Activated T-cell treated with anti-CD3 and anti-CD28 coated beads for 1 hour (primary cell): Measurements from ENCODE around the gene SYNM.
"Not testable (repeated sequence)": the region's sequence is repeated elsewhere in the genome, so short reads cannot be mapped to it uniquely, and the experiment has no call there.

ENCODE experiments used
- DNase-seq: peaks from one replicate; pipeline ENCODE4 v3.0.0-alpha.2; 2020; ENCODE audit warnings: low read depth

The SYNM gene

DNA sequence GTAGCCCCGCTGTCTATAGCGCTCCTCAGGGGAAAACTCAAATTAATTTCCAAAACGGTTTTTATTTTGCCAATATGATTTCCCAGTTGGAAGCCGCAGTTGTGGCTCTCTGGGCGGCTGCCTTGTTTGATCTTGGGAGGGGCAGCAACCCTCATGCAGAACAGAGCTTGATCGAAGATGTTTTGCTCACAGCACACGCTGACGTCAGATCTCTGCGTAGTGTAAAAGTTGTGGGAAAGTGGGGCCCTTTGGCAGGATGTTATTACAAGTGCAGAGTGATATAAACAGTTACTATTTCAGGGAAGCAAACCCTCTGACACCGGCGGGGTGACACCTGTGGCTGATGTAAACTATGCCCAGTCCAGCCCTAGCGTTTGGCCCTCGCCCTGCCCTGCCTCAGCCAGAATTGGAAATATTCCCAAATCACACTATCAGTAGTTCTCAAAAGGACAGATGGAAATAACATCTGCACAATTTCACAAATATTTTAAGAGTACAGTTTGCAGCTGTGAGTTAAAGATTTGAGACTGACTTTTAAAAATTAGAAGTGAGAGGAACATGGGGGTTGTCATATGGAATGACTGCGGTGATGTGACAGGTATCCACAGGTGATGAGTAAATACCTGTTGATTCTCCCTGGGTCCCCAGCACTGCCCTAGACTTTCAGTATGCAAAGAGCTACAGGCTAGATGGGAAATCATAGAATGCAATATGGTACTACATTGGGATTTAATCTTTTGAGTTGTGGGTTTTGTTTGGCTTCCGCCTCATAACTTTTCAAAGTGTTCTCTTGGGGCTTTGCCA is 1.7 kb downstream of the SYNM start:
- no peak for DNase-seq

DNA sequence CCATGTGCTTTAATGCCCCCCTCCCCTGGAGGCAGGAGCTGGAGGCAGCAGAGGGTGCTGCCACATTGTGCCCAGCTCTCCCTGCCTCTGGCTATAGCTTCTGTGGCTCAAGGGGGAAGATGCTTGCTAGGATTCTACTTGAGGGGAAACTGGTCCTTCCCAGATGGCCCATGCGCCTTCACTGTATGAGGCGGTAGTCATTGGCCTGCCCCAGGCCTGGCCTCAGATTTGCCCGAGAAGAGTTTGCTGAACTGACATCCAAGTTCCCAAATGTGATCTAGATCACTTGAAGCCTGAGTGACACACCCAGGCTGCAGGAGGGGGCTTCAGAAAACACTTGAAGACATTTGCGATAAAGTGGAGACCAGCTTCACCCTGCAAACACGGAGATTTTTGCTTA is 4.1 kb downstream of the SYNM start:
- no peak for DNase-seq

DNA sequence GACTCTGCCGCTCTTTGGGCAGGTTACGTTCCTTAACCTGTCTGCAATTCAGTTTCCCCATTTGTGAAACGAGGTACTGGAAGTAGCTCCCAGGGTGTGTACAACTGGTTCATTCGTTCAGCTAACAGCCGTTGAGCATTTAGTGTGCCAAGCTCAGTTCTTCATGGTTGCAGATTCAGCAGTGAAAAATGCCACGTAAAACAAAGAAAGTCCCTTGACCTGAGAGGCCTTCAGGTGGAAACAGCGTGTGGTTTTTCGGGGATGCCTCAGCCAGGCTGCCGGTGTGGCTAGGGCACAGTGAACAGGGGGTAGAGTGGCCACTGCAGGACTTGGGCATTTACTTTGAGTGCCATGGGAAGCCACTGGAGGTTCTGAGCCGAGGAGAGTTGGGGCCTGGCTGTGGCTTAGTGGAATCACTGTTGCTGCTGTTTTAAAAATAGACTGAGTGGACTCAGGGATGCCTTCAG is 4.7 kb downstream of the SYNM start:
- no peak for DNase-seq

GRCh38 chr15:99110093-99110492 is 5.2 kb downstream of the SYNM start:
- DNase-seq = no peak

DNA sequence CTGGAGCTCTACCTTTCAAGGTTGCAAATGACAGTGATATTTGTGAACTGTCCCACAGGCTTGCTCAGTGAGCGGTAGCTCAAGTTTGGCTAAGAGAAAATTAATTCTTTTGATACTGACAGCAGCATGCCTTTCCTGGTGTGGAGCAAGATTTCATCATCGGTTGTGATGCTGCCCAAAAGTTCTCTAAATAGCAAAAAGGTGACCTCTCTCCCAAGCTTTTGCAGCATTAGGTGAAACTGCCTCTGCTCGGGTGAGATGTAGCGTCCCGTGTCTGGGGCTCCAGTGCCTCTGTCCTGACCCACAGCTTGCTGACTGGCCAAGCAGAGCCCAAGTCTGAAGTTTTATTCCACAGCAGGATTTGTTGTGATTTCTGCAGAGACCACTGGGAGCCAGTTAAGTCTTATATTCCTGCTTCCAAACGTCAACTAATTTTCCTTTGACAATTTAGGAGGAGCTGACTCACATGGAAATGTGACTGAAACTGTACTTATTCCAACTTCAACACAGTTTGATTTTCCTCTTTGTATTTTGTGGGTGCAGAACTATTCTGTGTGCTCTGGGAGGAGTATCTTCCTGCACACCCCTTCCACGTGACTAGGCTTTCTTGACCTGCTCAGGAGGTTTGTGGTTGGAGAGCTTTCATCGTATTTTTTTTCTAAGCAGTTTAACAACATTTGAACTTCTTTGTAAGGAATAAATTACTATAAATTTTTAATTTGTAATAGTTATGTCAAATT is 5.9 kb downstream of the SYNM start:
- DNase-seq = no peak

DNA sequence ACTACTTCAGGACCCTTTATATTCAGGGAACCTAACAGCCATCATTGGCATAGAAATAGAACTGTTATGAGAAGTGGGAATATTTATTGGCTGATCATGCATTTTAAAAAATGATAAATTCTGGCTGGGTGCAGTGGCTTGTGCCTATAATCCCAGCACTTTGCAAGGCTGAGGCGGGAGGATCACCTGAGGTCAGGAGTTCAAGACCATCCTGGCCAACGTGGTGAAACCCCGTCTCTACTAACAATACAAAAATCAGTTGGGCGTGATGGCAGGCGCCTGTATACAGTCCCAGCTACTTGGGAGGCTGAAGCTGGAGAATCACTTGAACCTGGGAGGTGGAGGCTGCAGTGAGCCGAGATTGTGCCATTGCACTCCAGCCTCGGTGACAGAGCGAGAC is 6.8 kb downstream of the SYNM start:
- not testable (repeated sequence) for DNase-seq

- DNase-seq = no peak
Measured at GRCh38 chr15:99113547-99114271, 8.8 kb downstream of the SYNM start.

GRCh38 chr15:99114511-99115299 is 9.8 kb downstream of the SYNM start:
- DNase-seq = no peak

GRCh38 chr15:99115300-99116215 is 10.7 kb downstream of the SYNM start:
- DNase-seq = no peak

DNA sequence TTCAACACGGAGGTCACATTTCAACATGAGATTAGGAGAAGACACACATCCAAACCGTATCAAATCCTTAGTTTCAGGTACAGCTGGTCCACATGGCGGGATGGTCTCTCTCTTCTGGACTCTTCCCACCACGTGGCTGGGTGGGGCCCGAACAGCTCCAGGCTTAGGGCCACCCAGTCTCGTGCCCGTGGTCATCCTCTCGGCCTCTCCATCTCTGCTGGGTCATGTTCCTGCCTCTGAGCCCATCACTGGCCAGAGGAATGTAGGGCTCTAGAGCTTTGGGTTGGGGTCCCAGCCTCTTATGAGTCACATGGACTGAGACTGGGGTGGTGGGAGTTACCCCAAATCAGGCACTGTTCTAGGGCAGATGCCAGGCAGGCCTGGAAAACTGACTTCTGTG is 12.2 kb downstream of the SYNM start:
- DNase-seq = no peak

DNA sequence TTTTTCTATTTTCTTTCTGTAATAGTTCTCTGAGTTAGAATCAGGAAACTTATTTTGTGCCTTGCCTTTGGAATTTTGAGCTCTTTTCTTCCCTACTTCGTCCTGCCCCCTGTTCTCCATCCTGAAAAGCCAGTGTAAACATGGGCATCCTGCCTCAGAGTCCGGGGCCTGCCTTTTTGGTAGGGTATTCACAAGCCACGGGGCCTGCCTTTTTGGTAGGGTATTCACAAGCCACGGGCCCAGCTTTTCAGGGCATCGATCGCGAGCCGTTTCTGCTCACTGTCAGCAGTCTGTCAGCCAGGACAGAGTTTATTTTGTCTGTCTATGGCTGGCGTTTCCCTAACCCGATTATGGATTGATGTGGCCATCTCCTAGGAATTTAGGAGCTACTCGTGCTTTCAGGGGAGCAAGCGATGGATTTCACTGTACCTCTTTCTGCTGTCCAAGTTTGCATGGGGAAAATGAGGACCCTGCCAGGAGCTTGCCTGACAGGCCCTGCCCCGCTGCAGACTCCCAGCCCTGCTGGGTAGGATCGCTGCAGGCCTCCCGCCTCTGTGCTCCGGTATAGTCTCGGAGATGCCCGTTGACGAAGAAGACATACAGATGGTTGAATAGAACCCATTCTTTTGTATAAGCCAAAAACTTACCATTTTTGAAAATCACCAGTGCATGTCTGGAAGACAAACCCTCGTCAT is 12.8 kb downstream of the SYNM start:
- no peak for DNase-seq

GRCh38 chr15:99118258-99118632 is 13.4 kb downstream of the SYNM start:
- DNase-seq = no peak

DNA sequence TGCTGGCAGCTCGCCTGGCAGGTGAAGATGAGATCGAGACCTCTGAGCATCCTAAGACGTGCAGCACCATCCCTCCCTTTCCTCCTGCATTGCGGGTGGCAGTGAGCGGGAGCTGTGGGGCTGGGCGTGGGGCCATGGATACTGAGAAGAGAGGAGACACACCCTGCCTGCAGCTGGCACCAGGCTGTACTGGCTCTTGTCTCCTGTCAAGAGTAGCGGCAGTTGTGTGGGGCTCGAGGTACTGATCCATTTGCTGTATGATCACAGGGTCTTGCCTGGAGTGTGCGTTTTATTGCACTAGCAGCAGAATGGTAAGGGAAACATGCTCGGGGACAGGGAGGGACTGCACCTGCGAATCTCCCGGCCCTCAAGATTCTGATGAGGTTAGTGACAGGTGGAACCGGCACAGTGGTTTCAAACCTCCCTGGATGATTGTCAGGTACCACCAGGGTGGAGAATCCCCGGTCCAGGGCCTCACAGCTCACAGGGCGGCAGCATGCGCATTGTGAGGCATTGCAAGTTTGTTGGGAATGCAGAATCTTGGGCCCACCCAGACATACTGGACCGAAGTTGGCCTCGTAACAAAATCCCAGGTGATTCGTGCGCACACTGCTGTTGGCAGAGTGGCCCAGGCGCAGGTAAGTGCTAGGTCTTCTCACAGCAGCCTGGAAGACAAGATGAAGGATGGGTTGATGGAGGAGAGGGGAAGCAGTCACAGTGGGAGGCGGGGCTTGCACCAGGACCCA is 14.1 kb downstream of the SYNM start:
- DNase-seq = no peak

DNA sequence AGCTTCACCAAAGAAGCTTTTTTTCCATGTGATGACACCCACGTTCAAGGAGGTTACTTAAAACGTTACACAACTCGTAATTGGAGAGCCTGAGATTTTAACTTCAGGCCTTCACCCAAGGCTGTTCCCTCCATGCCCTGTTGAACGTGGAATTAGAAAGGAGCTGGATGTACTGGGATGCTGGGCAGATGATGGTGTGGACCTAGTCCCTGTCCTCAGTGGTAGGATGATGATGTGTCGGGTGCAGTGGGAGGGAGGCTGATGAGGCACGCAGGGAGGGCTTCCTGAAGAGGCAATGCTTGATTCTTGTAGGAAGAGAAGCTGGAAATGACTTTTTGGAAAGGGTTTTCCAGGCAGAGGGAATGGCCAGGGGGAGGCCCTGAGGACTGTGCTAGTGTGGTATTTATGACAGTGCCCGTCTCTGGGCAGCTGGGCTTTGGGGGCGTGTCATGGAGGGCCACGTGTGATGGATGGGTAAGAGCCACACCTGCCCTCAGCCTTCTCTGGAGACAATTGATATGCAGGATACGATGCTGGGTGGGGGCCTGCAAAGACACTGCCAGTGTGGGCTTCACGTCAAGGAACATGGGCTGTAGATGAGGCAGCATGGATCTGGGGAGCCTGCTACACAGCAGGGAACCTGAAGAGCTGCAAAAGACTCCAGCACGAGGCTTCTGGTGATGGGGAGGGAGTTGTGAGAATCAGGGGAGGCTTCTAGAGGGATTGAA is 15.3 kb downstream of the SYNM start:
- DNase-seq = no peak

DNA sequence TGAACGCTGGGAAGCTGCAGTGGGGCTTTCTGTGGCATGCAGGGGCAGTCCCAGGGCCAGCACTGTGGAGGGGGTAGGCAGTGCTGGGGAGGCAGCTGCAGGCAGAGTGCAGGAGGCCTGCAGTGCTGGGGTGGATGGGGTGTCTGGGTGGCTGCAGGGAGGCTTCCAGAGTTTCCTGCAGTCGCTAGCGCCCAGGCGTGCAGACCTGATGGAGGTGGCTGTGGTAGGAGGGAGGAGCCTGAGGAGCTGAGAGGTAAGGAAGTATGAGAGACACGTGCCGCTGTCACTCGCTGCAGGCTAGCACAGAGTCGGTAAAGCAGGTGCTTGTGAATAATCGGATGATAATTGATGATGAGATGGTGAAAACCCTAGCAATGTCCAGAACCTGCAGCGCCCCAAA is 16.3 kb downstream of the SYNM start:
- no peak for DNase-seq

DNA sequence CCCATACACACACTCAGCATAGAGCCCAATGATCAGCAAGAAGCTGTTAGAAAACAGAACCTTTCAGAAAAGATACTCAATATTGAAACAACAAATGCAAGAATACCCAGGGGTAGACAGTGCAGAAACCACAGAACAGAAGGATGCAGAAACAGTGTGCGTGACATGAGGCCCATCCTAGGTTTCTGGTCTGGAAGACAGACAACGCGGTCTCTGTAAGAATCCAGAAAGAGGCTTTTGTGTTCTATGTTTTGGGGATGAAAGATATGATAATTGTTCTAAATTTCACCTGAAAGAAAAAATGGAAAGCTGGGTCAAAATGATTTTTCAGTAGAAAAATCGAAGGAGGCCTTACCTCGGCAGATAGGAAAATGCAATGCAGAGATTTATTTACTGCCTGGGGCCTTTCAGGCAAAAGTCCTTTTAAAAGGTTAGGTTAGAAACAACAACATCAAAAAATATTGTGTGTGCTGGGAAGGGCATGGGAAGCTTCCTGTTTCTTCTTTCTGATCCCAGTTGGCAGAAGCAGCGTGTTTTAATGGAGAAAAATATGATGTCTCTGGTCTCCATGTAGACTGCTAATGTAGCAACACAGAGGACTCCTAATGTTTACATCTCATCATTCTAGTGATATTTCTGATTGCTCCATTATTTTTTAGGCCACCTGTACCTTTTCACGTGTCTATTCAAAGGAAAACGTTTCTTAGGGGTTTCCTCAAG is 17.0 kb downstream of the SYNM start:
- no peak for DNase-seq

GRCh38 chr15:99122831-99123712 is 18.2 kb downstream of the SYNM start:
- DNase-seq = no peak
